ENCODE measurements around the gene DNAH14. TPM values are rescaled to one million over a fixed set of nuclear protein-coding genes. Genes with fewer than 3 reads are reported as not detected.

Gene DNAH14
- total and polyA plus RNA-seq, 2 of the 8 experiments (the other 6 are each of a cell fraction or from before 2014, with no cell fraction given): 8.4 to 40.7 TPM

- TF ChIP-seq BACH1 (IDR thresholded peaks at IDR 0.05; ENCODE audit: low read length): no peak
- TF ChIP-seq EP300 (IDR thresholded peaks at IDR 0.05; ENCODE audit: borderline replicate concordance in 1 of 2, low read depth in 2 of 2, low read length in 2 of 2): no peak
- no peak for TF ChIP-seq TEAD4 (IDR thresholded peaks at IDR 0.05; ENCODE audit: low read depth, low read length)
Observed at GRCh38 chr1:224995602-224996001, 66.1 kb downstream of the DNAH14 start (continued).

Data from H1 (cell line).